GM03348 (cell line): ENCODE measurements around the gene RPS27L.
"Not testable (repeated sequence)": the region's sequence is repeated elsewhere in the genome, so short reads cannot be mapped to it uniquely, and the experiment has no call there.

ENCODE experiments used
- DNase-seq: peaks from one replicate; pipeline ENCODE4 v3.0.0; 2012; ENCODE audit warnings: low spot score

Gene RPS27L

GRCh38 chr15:63098901-63099300 lies 58.4 kb downstream of the RPS27L start:
- not testable (repeated sequence) for DNase-seq
